Astrocyte (in vitro differentiated cells and primary cell): ENCODE measurements around the gene TLE1. TPM values are rescaled to one million over a fixed set of nuclear protein-coding genes. Genes with fewer than 3 reads are reported as not detected.

Source experiments
- DNase-seq: peaks from one replicate; pipeline ENCODE4 v3.0.0-alpha.2; 2010; ENCODE audit warnings: low read depth
- FAIRE-seq: peaks from 2 replicates; lab custom pipeline; 2011; peaks lifted over from hg19 to GRCh38; lab: Jason Lieb, UNC
- H2AFZ ChIP-seq: 2 replicates; pipeline ENCODE4 v1.6.0; 2012; ENCODE audit warnings: low read depth, low read length, inconsistent platforms
- H3K27ac ChIP-seq: 2 replicates; pipeline ENCODE4 v1.5.1; 2011; ENCODE audit warnings: low read depth, low read length, inconsistent platforms
- H3K27me3 ChIP-seq: 2 replicates; pipeline ENCODE4 v1.6.0; 2011; ENCODE audit warnings: low read length, inconsistent platforms; ENCODE audit not compliant: insufficient read depth
- H3K36me3 ChIP-seq: 2 replicates; pipeline ENCODE4 v1.5.1; 2011; ENCODE audit warnings: low read length, inconsistent platforms; ENCODE audit not compliant: insufficient read depth
- H3K4me1 ChIP-seq: 2 replicates; pipeline ENCODE4 v1.5.1; 2011; ENCODE audit warnings: low read length, inconsistent platforms; ENCODE audit not compliant: insufficient read depth
- H3K4me2 ChIP-seq: 2 replicates; pipeline ENCODE4 v1.6.0; 2012; ENCODE audit warnings: low read length, inconsistent platforms
- H3K4me3 ChIP-seq: 2 replicates; pipeline ENCODE4 v1.5.1; 2011; ENCODE audit warnings: low read depth, mild to moderate bottlenecking, low read length, inconsistent platforms; ENCODE audit not compliant: insufficient read depth
- H3K79me2 ChIP-seq: 2 replicates; pipeline ENCODE4 v1.6.0; 2012; ENCODE audit warnings: mild to moderate bottlenecking, low read length, inconsistent platforms; ENCODE audit not compliant: insufficient read depth
- H3K9ac ChIP-seq: 2 replicates; pipeline ENCODE4 v1.6.0; 2012; ENCODE audit warnings: mild to moderate bottlenecking, low read length, inconsistent platforms
- H3K9me3 ChIP-seq: 2 replicates; pipeline ENCODE4 v1.5.1; 2012; ENCODE audit warnings: low read depth, mild to moderate bottlenecking, low read length, inconsistent platforms; ENCODE audit not compliant: insufficient read depth
- H4K20me1 ChIP-seq: 2 replicates; pipeline ENCODE4 v1.6.0; 2012; ENCODE audit warnings: low read length, inconsistent platforms; ENCODE audit not compliant: insufficient read depth
- H3K27ac Mint-ChIP-seq: one replicate; pipeline ENCODE4 v1.8.0; 2021; ENCODE audit warnings: mild to moderate bottlenecking, mixed read lengths; ENCODE audit not compliant: unreplicated experiment
- H3K27me3 Mint-ChIP-seq: one replicate; pipeline ENCODE4 v1.8.0; 2021; ENCODE audit warnings: low read depth, mixed read lengths; ENCODE audit not compliant: unreplicated experiment
- H3K36me3 Mint-ChIP-seq: one replicate; pipeline ENCODE4 v1.8.0; 2021; ENCODE audit warnings: low read depth, mixed read lengths; ENCODE audit not compliant: unreplicated experiment
- H3K4me1 Mint-ChIP-seq: one replicate; pipeline ENCODE4 v1.8.0; 2021; ENCODE audit warnings: low read depth, mixed read lengths; ENCODE audit not compliant: unreplicated experiment
- H3K4me3 Mint-ChIP-seq: one replicate; pipeline ENCODE4 v1.8.0; 2021; ENCODE audit warnings: mild to moderate bottlenecking, moderate library complexity, mixed read lengths; ENCODE audit not compliant: unreplicated experiment
- H3K9me3 Mint-ChIP-seq: one replicate; pipeline ENCODE4 v1.8.0; 2021; ENCODE audit warnings: mild to moderate bottlenecking, mixed read lengths; ENCODE audit not compliant: unreplicated experiment
- EZH2 ChIP-seq: IDR thresholded peaks from 2 replicates; pipeline ENCODE4 v1.6.1; 2012; ENCODE audit warnings: mild to moderate bottlenecking, low read length, inconsistent platforms; ENCODE audit not compliant: insufficient read depth
- total RNA-seq: library from RNA; stranded (reverse); gene quantifications from 2 replicates; pipeline ENCODE4 v1.2.1, GENCODE V29; 2021
- TF ChIP-seq, protein P1 (sequence below): IDR thresholded peaks from 2 replicates; pipeline ENCODE4 v1.5.1; 2011; ENCODE audit warnings: low read depth, mild to moderate bottlenecking, inconsistent platforms, low read length, moderate library complexity; ENCODE audit not compliant: insufficient read depth

The TLE1 gene
- total RNA-seq, 1 donor from 2014 or later, result 29.6 TPM

DNA sequence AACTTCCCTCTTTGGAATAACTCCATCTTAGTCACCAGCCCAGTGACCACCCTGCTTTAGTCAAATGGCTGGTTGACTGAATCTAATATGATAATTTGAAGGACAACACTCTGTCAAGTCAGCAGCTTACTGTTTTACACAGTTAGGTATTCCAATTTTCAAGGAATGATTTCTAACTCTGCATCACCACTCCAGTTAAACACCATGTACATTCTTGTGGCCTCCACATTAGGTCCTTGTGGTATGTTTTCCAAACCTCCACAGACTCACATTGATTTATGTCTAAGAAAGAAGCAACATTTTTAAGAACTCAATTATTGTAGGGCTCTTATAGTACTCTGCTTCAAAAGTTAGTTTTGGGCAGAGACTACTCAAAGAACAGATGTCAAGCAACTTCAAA, 110.7 kb downstream of the TLE1 start:
- H3K4me1 Mint-ChIP-seq, result peaks cover 47% of the 10 kb centered on the region
- H4K20me1 ChIP-seq, result no peaks in the 10 kb centered on the region
- H3K9ac ChIP-seq, result no peak overlapping the region
- TF ChIP-seq EZH2, result no peak
- TF ChIP-seq, protein P1, sequence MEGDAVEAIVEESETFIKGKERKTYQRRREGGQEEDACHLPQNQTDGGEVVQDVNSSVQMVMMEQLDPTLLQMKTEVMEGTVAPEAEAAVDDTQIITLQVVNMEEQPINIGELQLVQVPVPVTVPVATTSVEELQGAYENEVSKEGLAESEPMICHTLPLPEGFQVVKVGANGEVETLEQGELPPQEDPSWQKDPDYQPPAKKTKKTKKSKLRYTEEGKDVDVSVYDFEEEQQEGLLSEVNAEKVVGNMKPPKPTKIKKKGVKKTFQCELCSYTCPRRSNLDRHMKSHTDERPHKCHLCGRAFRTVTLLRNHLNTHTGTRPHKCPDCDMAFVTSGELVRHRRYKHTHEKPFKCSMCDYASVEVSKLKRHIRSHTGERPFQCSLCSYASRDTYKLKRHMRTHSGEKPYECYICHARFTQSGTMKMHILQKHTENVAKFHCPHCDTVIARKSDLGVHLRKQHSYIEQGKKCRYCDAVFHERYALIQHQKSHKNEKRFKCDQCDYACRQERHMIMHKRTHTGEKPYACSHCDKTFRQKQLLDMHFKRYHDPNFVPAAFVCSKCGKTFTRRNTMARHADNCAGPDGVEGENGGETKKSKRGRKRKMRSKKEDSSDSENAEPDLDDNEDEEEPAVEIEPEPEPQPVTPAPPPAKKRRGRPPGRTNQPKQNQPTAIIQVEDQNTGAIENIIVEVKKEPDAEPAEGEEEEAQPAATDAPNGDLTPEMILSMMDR, result no peak
- H3K36me3 Mint-ChIP-seq, result peaks cover 11% of the 10 kb centered on the region
- H3K79me2 ChIP-seq, result no peaks in the 10 kb centered on the region
- DNase-seq, result peak; percentile 85
- H3K4me3 Mint-ChIP-seq, result no peak overlapping the region
- peaks cover 19% of the 10 kb centered on the region for H3K4me1 ChIP-seq
- no peaks in the 10 kb centered on the region for H3K27me3 ChIP-seq
- H3K9me3 Mint-ChIP-seq, result no peaks in the 10 kb centered on the region
- no peak overlapping the region for H3K4me3 ChIP-seq
- H3K4me2 ChIP-seq, result no peak overlapping the region
- no peak overlapping the region for H3K27ac ChIP-seq
- H3K9me3 ChIP-seq, result no peaks in the 10 kb centered on the region
- no peaks in the 10 kb centered on the region for H3K27me3 Mint-ChIP-seq
- FAIRE-seq, result peak; percentile 73
- no peaks in the 10 kb centered on the region for H3K36me3 ChIP-seq
- no peak overlapping the region for H2AFZ ChIP-seq
- H3K27ac Mint-ChIP-seq, result peak overlapping the region; percentile 55

DNA sequence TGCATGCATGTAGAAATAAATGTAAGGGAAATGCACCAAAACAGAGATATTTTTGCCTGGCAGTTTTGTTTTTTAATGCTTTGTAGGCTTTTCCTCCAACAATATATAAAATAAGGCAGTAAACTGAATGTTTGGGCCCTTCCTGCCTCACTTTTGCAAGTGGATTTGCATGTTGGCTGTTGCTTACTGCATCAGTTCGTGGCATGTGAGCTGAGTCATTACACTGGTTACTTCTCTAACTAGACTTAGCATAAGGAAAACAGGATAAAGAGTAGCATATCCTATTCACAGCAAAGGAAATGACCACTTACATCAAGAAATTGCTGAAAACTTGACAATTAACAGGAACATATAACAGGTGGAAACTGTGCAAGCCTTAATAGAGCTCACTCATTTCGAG, 113.4 kb downstream of the TLE1 start:
- H3K4me1 Mint-ChIP-seq, result peaks cover 53% of the 10 kb centered on the region
- H3K4me2 ChIP-seq, result no peak overlapping the region
- no peaks in the 10 kb centered on the region for H3K36me3 ChIP-seq
- no peak overlapping the region for H3K4me3 ChIP-seq
- TF ChIP-seq, protein P1, result no peak
- TF ChIP-seq EZH2, result no peak
- H3K4me3 Mint-ChIP-seq, result no peak overlapping the region
- H3K27ac ChIP-seq, result no peak overlapping the region
- no peaks in the 10 kb centered on the region for H3K9me3 ChIP-seq
- H3K36me3 Mint-ChIP-seq, result peaks cover 5% of the 10 kb centered on the region
- no peaks in the 10 kb centered on the region for H3K79me2 ChIP-seq
- no peaks in the 10 kb centered on the region for H4K20me1 ChIP-seq
- DNase-seq (peak; percentile 45), FAIRE-seq (no peak)
- H2AFZ ChIP-seq, result no peak overlapping the region
- no peaks in the 10 kb centered on the region for H3K27me3 ChIP-seq
- no peaks in the 10 kb centered on the region for H3K9me3 Mint-ChIP-seq
- H3K9ac ChIP-seq, result no peak overlapping the region
- H3K4me1 ChIP-seq, result peaks cover 19% of the 10 kb centered on the region
- peak overlapping the region; percentile 75 for H3K27ac Mint-ChIP-seq
- H3K27me3 Mint-ChIP-seq, result no peaks in the 10 kb centered on the region

DNA sequence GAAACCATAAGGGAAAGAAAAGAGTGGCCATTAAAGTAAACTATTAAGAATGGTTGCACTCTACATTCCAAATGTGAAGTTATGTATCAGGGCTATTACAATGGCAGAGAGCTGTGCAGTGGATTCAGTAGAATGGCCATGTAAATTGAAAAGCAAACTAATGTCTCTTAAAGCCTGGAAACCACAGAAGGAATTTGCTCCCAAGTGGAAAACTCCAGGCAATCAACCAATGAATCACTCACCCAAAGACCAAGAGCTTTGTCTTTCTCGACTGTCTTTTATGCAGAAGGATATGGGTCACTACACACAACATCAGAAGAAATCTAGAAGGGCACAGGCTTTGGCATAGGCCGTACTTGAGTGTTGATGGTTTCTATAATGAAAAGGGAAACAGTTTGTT, 114.9 kb downstream of the TLE1 start:
- H3K27me3 Mint-ChIP-seq, result no peaks in the 10 kb centered on the region
- H3K36me3 Mint-ChIP-seq, result peaks cover 5% of the 10 kb centered on the region
- Histone ChIP-seq H3K4me3 (no peak overlapping the region), H3K27me3 (no peaks in the 10 kb centered on the region), H3K79me2 (no peaks in the 10 kb centered on the region), H2AFZ (no peak overlapping the region), H4K20me1 (no peaks in the 10 kb centered on the region), H3K9ac (no peak overlapping the region), H3K9me3 (no peaks in the 10 kb centered on the region), H3K27ac (no peak overlapping the region), H3K36me3 (no peaks in the 10 kb centered on the region), H3K4me2 (peak overlapping the region; percentile 12), H3K4me1 (peaks cover 19% of the 10 kb centered on the region)
- H3K4me3 Mint-ChIP-seq, result no peak overlapping the region
- DNase-seq, result peak; percentile 86
- peak overlapping the region; percentile 79 for H3K27ac Mint-ChIP-seq
- H3K9me3 Mint-ChIP-seq, result no peaks in the 10 kb centered on the region
- peaks cover 52% of the 10 kb centered on the region for H3K4me1 Mint-ChIP-seq
- FAIRE-seq, result no peak
- TF ChIP-seq, protein P1, result no peak
- TF ChIP-seq EZH2, result no peak
